Stimulated activated CD4-positive, alpha-beta T cell treated with anti-CD3 and anti-CD28 coated beads, TNF-alpha, amount 100 ng/mL, for 1 hour (primary cell): Measurements from ENCODE around the gene VPS16.

Experiments
- DNase-seq, 3 donors: peaks; one replicate each; pipeline ENCODE4 v3.0.0-alpha.2; 2020; ENCODE audit warnings: low read depth in 3 of 3, low spot score in 1 of 3

Gene VPS16

DNA sequence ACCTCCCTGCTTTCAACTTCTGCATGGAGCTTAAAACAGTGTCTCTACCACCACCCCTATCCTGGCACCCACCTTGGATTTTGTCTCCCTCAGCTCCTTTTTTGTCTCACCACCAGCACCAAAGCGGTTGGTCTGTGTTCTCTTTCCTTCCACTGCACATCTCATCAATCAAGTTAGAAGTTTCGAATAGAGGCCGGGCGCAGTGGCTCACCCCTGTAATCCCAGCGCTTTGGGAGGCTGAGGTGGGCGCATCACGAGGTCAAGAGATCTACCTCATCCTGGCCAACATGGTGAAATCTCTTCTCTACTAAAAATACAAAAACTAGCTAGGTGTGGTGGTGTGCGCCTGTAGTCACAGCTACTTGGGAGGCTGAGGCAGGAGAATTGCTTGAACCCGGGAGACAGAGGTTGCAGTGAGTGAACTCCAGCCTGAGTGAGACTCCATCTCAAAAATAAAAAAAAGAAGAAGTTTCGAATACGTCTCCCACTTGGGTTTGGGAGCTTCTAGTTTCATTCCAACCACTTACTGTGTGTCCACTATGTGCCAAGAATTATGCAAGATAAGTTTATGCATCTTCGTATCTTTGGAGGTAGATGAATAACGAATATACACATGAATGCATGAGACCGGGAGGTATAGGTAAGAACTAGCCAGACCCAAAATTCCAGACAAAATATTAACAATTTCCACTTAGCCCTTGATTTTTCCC lies 6.0 kb upstream of the VPS16 start:
- no peak for DNase-seq

DNA sequence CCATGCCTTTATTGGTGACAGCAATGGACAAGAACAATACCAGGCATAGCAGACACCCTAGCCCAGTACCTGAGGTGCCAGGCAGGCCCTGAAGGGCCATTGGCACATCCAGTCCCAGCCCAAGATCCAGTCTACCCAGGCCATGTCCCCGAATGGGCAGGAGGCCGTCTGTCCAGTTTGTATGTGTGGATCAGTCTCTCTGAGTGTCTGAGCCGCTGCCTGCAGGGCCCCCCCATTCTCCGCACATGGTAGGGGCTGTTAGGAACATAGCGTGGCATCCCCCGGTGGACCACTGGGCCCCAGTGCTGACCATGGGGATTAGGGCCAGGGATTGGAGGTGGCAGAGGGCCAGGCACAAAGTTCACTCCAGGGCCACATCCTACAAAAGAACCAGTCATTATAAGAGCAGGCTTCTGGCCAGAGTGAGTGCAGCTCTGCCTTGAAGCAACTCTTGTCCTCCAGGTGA lies 5.2 kb upstream of the VPS16 start:
- no peak for DNase-seq

DNA sequence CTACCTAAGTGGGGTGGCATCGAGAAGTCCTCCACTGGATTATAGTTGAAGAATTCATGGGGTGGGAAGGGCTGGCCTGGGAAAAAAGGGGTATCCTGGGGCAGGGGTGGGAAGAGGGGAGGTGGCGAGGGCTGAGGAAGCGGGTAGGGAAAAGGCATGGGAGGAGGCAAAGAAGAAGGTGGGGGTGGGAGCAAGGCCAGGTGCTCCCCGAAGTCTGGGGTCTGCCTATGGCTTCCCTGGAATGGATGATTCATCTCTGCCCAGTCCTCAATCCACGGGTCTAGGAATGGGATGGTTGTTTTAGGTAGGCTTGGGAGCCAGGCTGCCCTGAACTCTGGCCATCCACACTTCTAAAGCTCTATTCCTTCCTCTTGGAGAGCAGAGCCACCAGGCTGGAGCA lies 4.5 kb upstream of the VPS16 start:
- DNase-seq: no peak

DNA sequence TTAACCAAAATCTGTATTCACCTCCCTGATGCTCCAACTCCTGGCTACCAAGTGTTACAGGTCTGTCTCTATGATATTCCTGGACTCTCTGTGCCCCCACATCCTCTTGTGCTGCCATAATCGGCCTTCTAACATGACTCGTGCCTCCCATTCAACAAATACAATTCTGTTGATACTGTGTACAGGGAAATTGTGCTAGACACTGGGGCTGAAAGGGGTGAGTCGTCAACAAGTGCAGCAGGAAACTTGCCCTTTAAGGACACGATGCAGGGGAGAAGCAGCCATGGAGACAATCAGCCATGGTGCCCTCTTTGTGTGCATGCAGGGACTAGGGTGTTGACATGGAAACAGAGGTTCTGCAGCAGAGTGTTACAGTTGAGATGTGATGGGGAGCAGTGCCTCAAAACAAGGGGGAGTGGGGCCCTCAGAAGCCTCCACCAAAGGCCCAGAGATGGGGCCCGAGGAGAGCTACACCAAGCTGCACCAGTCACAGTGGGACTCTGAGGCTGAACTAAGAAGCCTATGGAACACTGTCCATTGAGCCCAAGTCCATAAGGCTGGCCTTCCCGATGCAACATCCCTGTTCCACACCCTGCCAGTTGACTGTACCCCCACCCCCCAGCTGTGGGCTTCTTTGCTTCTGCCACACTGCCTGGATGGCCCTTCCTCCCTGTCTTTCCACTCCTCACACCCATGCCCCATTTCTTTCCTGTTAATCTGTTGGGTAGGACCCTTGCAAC lies 3.2 kb upstream of the VPS16 start:
- DNase-seq: no peak

DNA sequence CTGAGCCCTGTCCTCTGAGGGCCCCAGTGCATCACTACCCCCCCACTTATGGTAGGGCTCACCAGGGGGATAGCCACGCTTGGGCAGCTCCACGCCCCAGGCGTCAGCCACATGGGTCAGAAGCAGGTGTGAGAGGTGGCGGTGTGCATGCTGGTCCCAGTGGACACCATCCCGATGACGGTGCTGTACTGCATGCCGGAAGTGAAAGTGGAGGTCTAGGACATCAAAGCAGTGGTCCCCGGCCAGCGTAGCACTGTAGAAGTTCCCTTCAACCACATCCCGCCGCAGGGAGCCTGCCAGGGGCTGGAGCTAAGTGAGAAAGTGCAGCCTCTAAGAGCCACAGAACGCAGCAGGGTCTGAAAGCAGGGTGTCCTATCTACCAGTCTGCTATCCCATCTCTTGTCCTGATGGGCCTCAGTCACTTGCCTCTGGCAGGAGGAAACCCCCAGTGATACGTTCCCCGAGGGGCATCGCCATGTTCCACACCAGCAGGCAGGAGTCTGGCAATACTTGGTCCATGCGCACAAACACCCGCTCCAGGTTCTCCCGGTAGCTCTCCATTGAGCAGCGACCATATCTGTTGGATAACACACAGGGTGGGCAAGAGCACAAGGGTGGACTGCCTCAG lies 2.3 kb upstream of the VPS16 start:
- no peak for DNase-seq

DNA sequence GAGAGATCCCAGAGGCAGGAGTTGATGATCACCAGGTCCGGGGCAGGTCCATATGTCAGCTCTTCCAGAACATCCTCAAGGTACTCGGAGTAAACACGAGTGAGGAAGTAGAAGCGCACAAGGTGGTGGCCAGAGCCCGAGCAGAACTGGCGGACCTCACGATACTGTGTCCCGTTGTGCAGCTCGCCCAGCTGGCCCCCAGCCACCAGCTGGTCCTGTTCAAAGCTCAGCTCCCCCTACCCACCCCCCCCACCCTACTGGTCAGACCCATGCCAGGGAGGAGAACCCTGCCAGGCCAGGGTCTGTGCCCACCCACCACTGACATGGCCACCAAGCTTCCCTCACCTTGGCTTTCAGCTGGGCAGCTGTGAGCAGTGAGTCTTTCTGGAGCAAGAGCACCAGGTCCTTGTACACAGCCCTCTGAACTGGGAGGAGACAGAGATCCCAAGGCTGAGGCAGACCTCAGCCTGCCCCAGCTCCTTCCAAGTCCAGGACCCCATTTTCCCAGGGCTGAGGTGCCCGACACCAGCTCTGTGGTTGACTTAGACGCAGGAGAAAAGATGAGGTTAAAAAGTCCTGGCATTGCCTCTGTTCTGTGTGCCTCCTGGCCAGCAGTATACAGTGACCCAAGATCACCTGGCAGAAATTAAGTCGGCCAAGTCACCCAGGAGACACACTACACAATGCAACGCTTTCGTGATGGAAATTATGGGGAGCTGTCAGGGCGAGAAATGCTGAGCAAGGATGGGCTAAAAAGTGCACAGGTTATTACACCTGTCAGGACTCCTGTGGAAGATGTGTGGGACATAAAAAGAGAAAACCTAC lies 1.5 kb upstream of the VPS16 start:
- no peak for DNase-seq

DNA sequence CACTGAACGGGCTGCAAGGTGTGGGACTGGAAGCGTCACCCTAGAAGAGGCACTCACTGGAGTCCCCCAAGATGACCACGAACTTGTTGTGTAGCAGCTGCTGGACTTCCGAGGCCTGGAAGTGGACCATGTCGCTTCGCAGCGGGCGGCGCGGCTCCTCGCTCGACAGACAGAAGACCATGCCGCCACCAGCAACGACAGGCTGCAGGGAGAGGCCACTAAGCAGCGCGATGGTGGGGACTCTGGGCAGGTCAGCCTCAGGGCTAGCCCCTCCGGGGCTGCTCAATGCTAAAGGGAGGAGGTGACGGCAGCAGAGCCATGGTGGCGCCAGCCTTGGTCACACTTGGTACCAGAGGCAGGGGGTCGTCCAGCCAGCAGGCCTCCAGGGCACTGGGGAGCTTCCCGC lies 810 bp upstream of the VPS16 start:
- DNase-seq: no peak

DNA sequence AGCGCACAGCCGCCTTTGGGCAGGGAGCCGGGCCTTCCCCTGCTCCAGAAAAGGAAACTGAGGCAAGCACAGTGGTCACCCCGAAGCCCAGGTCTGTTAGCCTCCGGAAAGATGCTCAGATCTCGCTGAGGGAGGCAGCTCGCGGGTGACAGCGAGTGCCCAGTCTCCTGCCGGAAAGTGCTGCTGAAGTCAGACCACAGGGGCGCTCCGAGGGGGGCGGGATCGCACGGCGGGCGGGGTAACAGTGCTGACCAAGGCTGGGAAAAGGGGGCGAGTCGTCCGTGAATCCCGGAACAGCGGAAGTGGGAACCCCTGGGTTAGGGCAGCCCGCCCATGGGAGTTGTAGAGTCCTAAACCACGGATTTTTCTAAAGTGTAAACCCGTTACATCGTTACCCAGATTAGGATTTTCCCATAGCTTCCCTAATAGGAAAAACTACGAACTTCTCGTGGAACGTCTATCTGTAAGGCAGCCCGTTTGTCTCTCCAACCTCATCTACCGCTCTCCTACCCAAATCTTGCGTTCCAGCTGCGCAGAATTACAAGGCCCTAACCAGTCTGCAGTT lies 504 bp downstream of the VPS16 start:
- no peak for DNase-seq

DNA sequence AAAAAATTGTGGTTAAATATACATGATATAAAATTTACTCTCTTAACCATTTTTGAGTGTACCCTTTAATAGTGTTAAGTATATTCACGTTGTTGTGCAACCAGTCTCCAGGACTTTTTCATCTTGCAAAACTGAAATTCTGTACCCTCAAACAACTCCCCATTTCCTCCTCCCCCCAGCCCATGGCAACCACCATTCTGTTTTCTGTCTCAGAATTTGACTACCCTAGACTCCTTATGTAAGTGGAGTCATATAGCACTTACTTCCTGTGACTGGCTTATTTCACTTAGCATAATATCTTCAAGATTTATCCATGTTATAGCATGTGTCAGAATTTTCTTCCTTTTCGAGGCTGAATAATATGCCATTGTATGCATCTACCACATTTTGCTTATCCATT lies 5.1 kb downstream of the VPS16 start:
- DNase-seq: no peak

DNA sequence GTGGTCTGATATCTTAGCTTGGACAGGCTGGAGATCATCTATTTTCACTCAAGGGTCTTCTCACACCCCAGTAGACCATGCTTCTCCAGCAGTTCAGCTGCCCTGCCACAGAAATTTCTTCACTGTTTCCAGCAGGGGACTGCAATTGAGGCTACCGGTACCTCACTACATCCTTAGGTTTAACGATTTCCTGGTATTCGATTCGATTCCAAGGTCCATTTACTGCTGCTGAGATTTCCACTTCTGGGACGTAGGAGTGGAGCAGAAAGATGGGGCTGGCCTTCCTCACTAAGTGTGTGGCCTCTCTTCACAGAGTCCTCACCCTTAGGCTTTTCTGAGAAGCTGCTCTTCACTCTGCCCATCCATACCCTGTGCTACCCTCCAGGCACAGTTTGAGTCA lies 6.2 kb downstream of the VPS16 start:
- no peak for DNase-seq

DNA sequence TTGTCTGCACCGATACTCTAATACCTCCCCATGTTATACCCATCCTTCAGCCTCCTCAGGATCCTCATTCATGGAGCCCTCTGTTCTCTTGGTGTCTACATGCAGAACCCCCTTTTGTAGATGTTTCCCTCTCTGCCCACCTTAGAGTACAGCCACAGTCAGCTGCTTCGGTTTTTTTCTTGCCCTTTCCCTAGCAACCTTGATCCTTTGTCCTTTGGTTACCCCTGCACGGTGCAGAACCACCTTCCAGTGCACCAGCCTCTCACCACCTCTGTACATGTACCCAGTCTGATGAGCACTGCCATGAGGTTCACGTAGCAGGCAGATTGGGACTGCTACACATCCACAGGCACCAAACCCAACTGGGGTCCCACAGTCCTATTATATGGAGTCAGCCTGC lies 7.3 kb downstream of the VPS16 start:
- DNase-seq: no peak

DNA sequence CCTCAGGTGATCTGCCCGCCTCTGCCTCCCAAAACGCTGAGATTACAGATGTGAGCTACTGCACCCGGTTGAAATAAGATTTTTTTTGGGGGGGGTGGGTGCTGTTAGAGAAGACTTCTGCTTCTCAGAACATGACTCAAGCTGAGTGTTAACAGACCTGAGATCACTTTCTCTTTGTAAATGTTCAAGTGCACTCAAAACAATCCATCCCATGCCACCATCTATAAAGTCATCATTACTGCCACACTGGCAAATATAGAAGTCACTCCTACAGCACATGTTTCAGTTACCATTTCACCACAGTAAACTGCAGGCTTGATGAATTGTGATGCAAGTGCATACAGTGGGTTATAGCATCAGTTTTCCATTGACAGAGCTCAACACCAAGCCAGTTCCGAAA lies 9.0 kb downstream of the VPS16 start:
- DNase-seq: no peak

DNA sequence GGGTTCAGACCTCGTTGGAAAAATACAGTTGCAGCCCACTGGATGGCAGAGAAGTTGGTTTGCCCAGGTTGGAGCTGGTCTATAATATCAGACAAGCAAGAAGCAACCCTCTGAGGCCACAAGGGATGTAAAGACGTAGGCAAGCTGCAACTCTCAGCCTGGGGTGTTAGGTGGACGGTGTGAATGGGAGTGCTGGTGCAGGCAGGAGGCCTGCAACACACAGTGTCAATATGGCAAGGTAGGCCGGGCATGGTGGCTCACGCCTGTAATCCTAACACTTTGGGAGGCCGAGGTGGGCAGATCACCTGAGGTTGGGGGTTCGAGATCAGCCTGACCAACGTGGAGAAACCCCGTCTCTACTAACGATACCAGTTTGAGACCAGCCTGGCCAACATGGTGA lies 10.5 kb downstream of the VPS16 start:
- no peak for DNase-seq

DNA sequence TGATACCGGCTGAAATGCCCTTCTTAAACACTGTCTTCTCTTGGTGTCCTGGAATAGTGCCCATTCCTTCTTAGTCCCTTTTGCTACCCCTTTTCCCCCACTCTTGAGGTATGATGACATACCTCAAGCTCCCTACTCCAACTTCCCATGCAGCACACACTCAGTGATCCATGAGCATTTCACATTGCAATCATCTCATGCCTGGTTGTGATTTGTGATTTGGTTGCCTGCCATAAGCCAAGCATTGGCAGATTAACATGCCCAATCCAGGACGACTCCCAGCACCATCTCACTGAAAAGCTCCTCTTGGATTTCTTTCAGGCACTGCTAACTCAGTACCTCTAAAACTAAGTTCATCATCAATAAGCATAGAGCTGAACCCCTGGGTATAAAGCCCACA lies 18.0 kb downstream of the VPS16 start:
- no peak for DNase-seq

DNA sequence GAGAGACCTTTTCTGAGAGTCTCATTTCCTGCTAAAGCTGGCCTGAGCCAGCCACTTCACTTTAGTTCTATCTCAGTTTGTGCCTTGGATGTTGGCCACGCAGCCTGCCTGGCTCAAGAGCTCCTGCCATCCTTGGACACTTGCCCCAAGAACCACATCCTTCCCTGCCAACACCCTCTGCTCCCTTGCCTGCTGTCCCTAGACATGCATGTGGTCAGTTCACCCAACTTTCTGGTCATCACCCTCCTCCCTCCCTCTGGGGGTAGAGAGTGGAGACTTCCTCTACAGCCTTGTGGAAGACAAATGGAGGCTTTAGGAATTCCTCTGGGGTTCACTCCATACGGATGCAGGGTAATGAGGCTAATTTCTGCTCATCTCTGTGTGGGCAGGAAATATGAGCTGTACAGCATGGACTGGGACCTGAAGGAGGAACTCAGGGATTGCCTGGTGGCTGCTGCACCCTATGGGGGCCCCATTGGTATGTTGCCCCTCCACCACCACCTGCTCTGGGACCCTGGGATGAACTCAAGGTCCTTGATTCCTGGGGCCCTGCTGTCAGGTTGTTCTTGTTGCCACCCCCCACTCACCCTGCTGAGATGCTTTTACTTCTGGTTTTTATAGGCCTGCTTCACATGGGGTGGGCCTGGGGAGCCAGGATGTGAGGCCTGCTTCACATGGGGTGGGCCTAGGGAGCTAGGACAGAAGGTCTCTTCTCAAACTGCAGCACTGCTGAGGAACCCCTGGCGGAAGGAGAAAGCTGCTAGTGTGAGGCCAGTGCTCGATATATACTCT lies 19.0 kb downstream of the VPS16 start:
- DNase-seq: no peak

DNA sequence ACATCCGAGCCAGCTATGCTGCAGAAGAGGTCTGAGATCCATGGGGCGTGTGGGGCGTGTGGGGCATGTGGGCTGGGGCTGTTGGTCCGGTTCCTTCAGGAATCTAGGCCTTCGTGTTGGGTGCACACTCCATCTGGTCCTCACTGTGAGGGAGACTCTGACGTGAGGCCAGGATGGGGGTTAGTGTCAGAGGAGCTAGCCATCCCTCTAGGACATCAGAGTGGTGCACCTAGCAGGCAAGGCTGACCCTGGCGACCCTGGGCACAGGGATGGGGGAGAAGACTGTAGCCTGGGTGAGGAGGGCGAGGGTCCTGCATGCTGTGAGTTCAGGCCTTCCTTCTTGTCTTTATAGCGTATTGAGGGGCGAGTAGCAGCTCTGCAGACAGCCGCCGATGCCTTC lies 24.1 kb downstream of the VPS16 start:
- DNase-seq: no peak

DNA sequence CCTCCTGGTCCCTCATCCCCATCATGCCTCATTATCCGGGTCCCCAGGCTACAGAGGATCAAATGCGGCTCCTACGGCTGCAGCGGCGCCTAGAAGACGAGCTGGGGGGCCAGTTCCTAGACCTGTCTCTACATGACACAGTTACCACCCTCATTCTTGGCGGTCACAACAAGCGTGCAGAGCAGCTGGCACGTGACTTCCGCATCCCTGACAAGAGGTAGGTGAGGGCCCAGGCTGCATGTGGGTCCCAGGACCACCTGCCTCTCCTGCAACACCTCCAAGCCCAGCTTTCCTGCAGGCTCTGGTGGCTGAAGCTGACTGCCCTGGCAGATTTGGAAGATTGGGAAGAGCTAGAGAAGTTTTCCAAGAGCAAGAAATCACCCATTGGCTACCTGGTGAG lies 24.6 kb downstream of the VPS16 start:
- no peak for DNase-seq

DNA sequence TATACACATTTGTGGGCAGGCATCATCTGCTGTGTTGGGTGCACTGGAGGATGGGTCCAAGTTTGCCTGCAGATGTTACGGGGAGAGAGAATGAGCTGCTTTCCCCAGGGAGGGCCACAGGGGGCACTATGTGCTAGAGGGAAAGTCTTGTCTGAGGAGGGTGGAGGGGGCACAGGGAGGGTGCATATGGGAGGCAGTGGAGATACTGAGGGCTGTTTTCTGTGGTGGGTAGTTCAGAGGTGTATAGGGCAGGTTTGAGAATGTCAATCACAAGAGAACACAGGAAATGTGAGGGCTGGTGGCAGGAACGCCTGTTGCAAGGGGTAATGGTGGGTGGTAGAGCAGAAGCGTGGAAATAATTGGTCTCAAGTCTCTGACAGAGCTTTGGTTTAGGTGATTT lies 25.1 kb downstream of the VPS16 start:
- DNase-seq: peak in 1 of 3 donors; percentile 30

DNA sequence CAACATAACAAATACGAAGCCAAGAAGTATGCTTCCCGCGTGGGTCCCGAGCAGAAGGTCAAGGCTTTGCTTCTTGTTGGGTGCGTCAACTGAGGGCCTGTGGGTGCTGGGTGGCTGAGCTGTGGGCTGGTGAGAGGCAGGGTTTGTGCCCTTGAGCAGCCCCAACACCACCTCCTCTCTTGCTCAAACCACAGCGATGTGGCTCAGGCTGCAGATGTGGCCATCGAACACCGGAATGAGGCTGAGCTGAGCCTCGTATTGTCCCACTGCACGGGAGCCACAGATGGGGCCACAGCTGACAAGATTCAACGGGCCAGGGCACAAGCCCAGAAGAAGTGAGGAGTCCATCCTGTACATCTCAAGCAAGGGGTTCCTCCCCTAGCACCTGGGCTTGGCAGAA lies 25.7 kb downstream of the VPS16 start:
- DNase-seq: no peak

DNA sequence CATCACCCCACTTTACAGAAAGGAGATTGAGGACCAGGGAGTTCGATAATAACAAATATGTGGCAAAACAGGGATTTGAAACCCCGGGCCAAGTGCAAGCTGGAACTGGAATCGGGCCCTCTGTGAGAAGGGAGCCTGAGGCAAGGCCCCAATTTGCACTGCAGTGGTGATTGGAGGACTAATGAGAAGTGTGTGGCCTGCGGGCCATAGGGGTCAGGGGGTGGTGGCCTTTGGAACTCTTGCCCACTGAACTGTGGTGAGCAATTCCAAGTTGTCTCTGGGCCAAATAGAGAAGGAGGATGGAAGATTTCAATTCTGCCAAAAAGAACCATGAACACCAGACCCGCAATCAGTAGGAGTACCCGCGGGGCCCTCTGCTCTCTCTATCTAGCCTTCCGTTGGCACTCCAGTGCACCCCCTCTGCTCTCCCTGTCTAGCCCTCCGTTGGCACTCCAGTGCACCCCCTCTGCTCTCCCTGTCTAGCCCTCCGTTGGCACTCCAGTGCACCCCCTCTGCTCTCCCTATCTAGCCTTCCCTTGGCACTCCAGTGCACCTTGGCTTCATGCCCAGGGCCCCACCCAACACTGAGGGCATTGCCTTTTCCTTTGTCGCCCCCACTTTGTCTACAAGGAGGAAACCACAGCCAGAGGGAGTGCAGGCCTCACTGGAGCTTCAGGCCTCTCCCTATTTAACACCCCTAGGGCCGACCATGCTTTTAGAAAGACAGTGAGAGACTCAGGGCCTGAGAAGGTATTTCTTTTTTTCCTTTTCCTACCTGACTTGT lies 26.7 kb downstream of the VPS16 start:
- no peak for DNase-seq
